Measurements from ENCODE around the gene UEVLD.

DNA sequence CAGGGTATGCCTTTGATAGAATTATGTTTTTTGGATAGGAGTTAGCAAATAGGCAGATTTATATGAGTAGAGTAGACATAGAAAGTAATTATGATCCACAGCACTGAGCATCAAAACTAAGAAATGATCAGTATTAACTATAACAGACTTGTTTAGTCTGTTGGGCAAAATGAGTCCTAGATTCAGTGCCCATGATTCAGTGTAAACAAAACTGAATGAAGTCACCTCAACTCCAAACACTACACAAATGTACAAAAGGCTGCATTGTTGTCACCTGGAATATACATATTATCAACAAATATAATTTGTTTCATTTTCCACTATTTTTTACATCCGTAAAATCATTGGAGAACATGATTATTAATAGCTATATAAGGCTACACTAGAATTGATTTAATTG is 6.7 kb downstream of the UEVLD start:
- TF ChIP-seq POLR2A (IDR thresholded peaks at IDR 0.05) = no peak
- TF ChIP-seq, protein P1, sequence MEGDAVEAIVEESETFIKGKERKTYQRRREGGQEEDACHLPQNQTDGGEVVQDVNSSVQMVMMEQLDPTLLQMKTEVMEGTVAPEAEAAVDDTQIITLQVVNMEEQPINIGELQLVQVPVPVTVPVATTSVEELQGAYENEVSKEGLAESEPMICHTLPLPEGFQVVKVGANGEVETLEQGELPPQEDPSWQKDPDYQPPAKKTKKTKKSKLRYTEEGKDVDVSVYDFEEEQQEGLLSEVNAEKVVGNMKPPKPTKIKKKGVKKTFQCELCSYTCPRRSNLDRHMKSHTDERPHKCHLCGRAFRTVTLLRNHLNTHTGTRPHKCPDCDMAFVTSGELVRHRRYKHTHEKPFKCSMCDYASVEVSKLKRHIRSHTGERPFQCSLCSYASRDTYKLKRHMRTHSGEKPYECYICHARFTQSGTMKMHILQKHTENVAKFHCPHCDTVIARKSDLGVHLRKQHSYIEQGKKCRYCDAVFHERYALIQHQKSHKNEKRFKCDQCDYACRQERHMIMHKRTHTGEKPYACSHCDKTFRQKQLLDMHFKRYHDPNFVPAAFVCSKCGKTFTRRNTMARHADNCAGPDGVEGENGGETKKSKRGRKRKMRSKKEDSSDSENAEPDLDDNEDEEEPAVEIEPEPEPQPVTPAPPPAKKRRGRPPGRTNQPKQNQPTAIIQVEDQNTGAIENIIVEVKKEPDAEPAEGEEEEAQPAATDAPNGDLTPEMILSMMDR (IDR thresholded peaks at IDR 0.05) = no peak
